HCT116 (cell line): Measurements from ENCODE around the gene RMDN2. TPM values are rescaled to one million over a fixed set of nuclear protein-coding genes. Genes with fewer than 3 reads are reported as not detected.

Source experiments
- ATAC-seq: fragments of 200-7000 bp; cut with Tn5 transposase; 2 replicates; pipeline ENCODE4 v1.9.1; 2020; ENCODE audit warnings: mild to moderate bottlenecking, moderate library complexity
- BruUV-seq: library from RNA; stranded (reverse); fragments of 400-500 nt; replicated peaks from 2 replicates; lab custom pipeline; 2021; lab: Mats Ljungman, UMichigan
- CTCF ChIA-PET: fragments of 300-600 bp; sonication (Branson Sonifier 250); formaldehyde crosslinking; loops from one replicate; lab custom pipeline; 2021; ENCODE audit warnings: antibody characterized with exemption; lab: Charles Lee
- POLR2A ChIA-PET: fragments of 300-600, 350-600 bp; sonication (Branson Sonifier 250); formaldehyde crosslinking; loops from one replicate; lab custom pipeline; 2021; ENCODE audit warnings: antibody characterized with exemption; lab: Charles Lee
- RAD21 ChIA-PET, 2 experiments: fragments of 300-600 bp; sonication (Branson Sonifier 250); formaldehyde crosslinking; loops; one replicate each; lab custom pipeline; 2023; ENCODE audit warnings: low total read pairs in 2 of 2; ENCODE audit not compliant: uncharacterized antibody in 2 of 2, unreplicated experiment in 2 of 2, low non-redundant PET in 1 of 2; lab: Charles Lee
- DNase-seq: peaks from one replicate; pipeline ENCODE4 v3.0.0-alpha.2; 2010; ENCODE audit warnings: low read depth, low spot score
- H2AFZ ChIP-seq: fragments of 200-600 bp; shearing (Covaris generic), sonication (generic); 2 replicates; pipeline ENCODE4 v1.6.1; 2017; ENCODE audit warnings: low read depth, mixed run types, mixed read lengths, antibody characterized with exemption, low read length; ENCODE audit not compliant: poor library complexity, severe bottlenecking
- H3K27ac ChIP-seq: 2 replicates; pipeline ENCODE4 v1.5.1; 2012; ENCODE audit warnings: low read depth, low read length
- H3K27me3 ChIP-seq: fragments of 200-600 bp; sonication (generic); 2 replicates; pipeline ENCODE4 v1.6.1; 2016; ENCODE audit warnings: mixed run types, low read length, mixed read lengths; ENCODE audit not compliant: insufficient read depth
- H3K36me3 ChIP-seq, 2 experiments: fragments of 200-500 bp in 1 of 2; fragments of 200-600 bp in 1 of 2; sonication (Bioruptor generic) in 1 of 2; sonication (generic) in 1 of 2; 2 replicates each; pipeline versions ENCODE4 v1.5.1 to v1.6.1; 2014 to 2016; ENCODE audit warnings: low read length in 2 of 2, inconsistent platforms in 1 of 2, mixed read lengths in 1 of 2, mixed run types in 1 of 2; ENCODE audit not compliant: insufficient read depth in 2 of 2, control insufficient read depth in 1 of 2
- H3K4me1 ChIP-seq, 2 experiments: fragments of 200-600 bp in 1 of 2; sonication (generic) in 1 of 2; 2 replicates each; pipeline versions ENCODE4 v1.5.1 to v1.6.1; 2012 to 2017; ENCODE audit warnings: low read length in 2 of 2, inconsistent platforms in 1 of 2, mild to moderate bottlenecking in 1 of 2, mixed read lengths in 1 of 2, mixed run types in 1 of 2, moderate library complexity in 1 of 2; ENCODE audit not compliant: insufficient read depth in 2 of 2, control insufficient read depth in 1 of 2
- H3K4me2 ChIP-seq: fragments of 200-600 bp; sonication (generic); 2 replicates; pipeline ENCODE4 v1.6.1; 2017; ENCODE audit warnings: mixed run types, low read length, mixed read lengths
- H3K4me3 ChIP-seq, 2 experiments: fragments of 200-600 bp in 1 of 2; sonication (generic) in 1 of 2; replicated peaks in 1 of 2; 2 replicates each; pipeline ENCODE4 v1.5.1; 2011 to 2016; ENCODE audit warnings: low read length in 2 of 2, control low read depth in 1 of 2, low read depth in 1 of 2, mild to moderate bottlenecking in 1 of 2, mixed read lengths in 1 of 2, mixed run types in 1 of 2
- H3K79me2 ChIP-seq: fragments of 200-600 bp; sonication (generic); 2 replicates; pipeline ENCODE4 v1.6.1; 2017; ENCODE audit warnings: mild to moderate bottlenecking, mixed run types, low read length, moderate library complexity, mixed read lengths; ENCODE audit not compliant: insufficient read depth
- H3K9ac ChIP-seq: fragments of 200-600 bp; sonication (generic); 2 replicates; pipeline ENCODE4 v1.6.1; 2016; ENCODE audit warnings: low read length, mixed read lengths
- H3K9me2 ChIP-seq: fragments of 200-600 bp; sonication (generic), shearing (Covaris generic); 2 replicates; pipeline ENCODE4 v1.6.1; 2017; ENCODE audit warnings: mixed run types, mild to moderate bottlenecking, moderate library complexity; ENCODE audit not compliant: insufficient read depth
- H3K9me3 ChIP-seq, 2 experiments: fragments of 200-500 bp in 1 of 2; fragments of 200-600 bp in 1 of 2; sonication (Bioruptor generic) in 1 of 2; sonication (generic) in 1 of 2; 2 replicates each; pipeline ENCODE4 v1.6.1; 2014 to 2017; ENCODE audit warnings: low read length in 2 of 2, mixed read lengths in 2 of 2, inconsistent platforms in 1 of 2, low read depth in 1 of 2, mild to moderate bottlenecking in 1 of 2, mixed run types in 1 of 2, moderate library complexity in 1 of 2; ENCODE audit not compliant: control insufficient read depth in 1 of 2, insufficient read depth in 1 of 2
- H4K20me1 ChIP-seq: fragments of 200-600 bp; sonication (generic), shearing (Covaris generic); 2 replicates; pipeline ENCODE4 v1.6.1; 2017; ENCODE audit warnings: mixed run types, mild to moderate bottlenecking, moderate library complexity; ENCODE audit not compliant: insufficient read depth
- CEBPB ChIP-seq: IDR thresholded peaks from 2 replicates; pipeline ENCODE4 v1.6.1; 2012; ENCODE audit warnings: low read depth
- EGR1 ChIP-seq: IDR thresholded peaks from 2 replicates; pipeline ENCODE4 v1.6.1; 2012; ENCODE audit warnings: low read depth
- ELF1 ChIP-seq: IDR thresholded peaks from 2 replicates; pipeline ENCODE4 v1.6.1; 2012; ENCODE audit warnings: low read depth, borderline replicate concordance
- FOSL1 ChIP-seq: IDR thresholded peaks from 2 replicates; pipeline ENCODE4 v1.6.1; 2012; ENCODE audit warnings: low read depth
- MAX ChIP-seq: IDR thresholded peaks from 2 replicates; pipeline ENCODE4 v1.6.1; 2012
- SIN3A ChIP-seq: IDR thresholded peaks from 2 replicates; pipeline ENCODE4 v1.6.1; 2012; ENCODE audit warnings: low read depth
- SP1 ChIP-seq: IDR thresholded peaks from 2 replicates; pipeline ENCODE4 v1.6.1; 2012; ENCODE audit warnings: low read depth
- SRF ChIP-seq: IDR thresholded peaks from 2 replicates; pipeline ENCODE4 v1.6.1; 2012; ENCODE audit warnings: low read depth
- TCF7L2 ChIP-seq: IDR thresholded peaks from 2 replicates; pipeline ENCODE4 v1.7.0; 2011; ENCODE audit warnings: borderline replicate concordance, inconsistent platforms; ENCODE audit not compliant: insufficient read depth, insufficient read length; ENCODE audit errors: extremely low read depth
- YY1 ChIP-seq: IDR thresholded peaks from 2 replicates; pipeline ENCODE4 v1.6.1; 2011; ENCODE audit warnings: low read length, low read depth, moderate library complexity, mild to moderate bottlenecking; ENCODE audit not compliant: insufficient replicate concordance; ENCODE audit errors: extremely low read depth
- ZFX ChIP-seq: fragments of 450-650 bp; IDR thresholded peaks from 2 replicates; pipeline ENCODE4 v1.6.1; 2017
- ZNF274 ChIP-seq: fragments of 200-500 bp; sonication (Bioruptor generic); IDR thresholded peaks from 2 replicates; pipeline ENCODE4 v1.6.1; 2014; ENCODE audit warnings: mild to moderate bottlenecking, low read depth, low read length, inconsistent platforms
- intact Hi-C: fragments of 100-400 bp; cut with micrococcal nuclease; formaldehyde crosslinking; loops from 2 replicates; pipeline ENCODE4 v1.10.0; 2022
- total RNA-seq: library from RNA; stranded (reverse); gene quantifications from one replicate; pipeline ENCODE4 v1.2.1, GENCODE V29; 2021; ENCODE audit not compliant: unreplicated experiment
- TF ChIP-seq, protein P1 (sequence below): IDR thresholded peaks from 2 replicates; pipeline ENCODE4 v1.6.1; 2012
- TF ChIP-seq, protein P2 (sequence below): IDR thresholded peaks from 2 replicates; pipeline ENCODE4 v1.6.1; 2012; ENCODE audit warnings: low read depth
- TF ChIP-seq, protein P3 (sequence below), 3 experiments: fragments of 200-600 bp in 1 of 3; sonication (generic) in 1 of 3; IDR thresholded peaks in 2 of 3; conservative IDR thresholded peaks in 1 of 3; 2 replicates each; pipeline ENCODE4 v1.5.1; 2012 to 2017; ENCODE audit warnings: low read depth in 2 of 3, low read length in 2 of 3, antibody characterized with exemption in 1 of 3, borderline replicate concordance in 1 of 3, control low read depth in 1 of 3, mild to moderate bottlenecking in 1 of 3, mixed read lengths in 1 of 3, mixed run types in 1 of 3, moderate library complexity in 1 of 3; ENCODE audit not compliant: insufficient read depth in 1 of 3

RMDN2 gene
- total RNA-seq, 1 experiment from 2014 or later = 4.5 TPM

- Histone ChIP-seq H3K27ac (no peak overlapping the region), H3K36me3 (no peaks in the 10 kb centered on the region), H4K20me1 (no peaks in the 10 kb centered on the region), H3K79me2 (no peaks in the 10 kb centered on the region), H3K9me3 (no peaks in the 10 kb centered on the region), H2AFZ (no peak overlapping the region), H3K4me3 (no peak overlapping the region), H3K9me2 (no peaks in the 10 kb centered on the region), H3K27me3 (no peaks in the 10 kb centered on the region), H3K4me1 (no peaks in the 10 kb centered on the region), H3K9ac (no peak overlapping the region), H3K4me2 (no peak overlapping the region)
- ChIA-PET POLR2A (no interaction called here), RAD21 (no interaction called here), CTCF (interaction anchor here (1.7 kb wide), 1 partner anchor 8 kb away, joined by 6 read pairs; no protein-coding TSS in a partner anchor)
- intact Hi-C loops = no loop called here
- no TSS peak for BruUV-seq
- TF ChIP-seq YY1 = no peak
- TF ChIP-seq, protein P1, sequence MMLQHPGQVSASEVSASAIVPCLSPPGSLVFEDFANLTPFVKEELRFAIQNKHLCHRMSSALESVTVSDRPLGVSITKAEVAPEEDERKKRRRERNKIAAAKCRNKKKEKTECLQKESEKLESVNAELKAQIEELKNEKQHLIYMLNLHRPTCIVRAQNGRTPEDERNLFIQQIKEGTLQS = no peak
- TF ChIP-seq ELF1 = no peak
- TF ChIP-seq ZFX = no peak
- no peak for TF ChIP-seq CEBPB
- TF ChIP-seq EGR1 = no peak
- TF ChIP-seq SIN3A = no peak
- no peak for TF ChIP-seq ZNF274
- no peak for TF ChIP-seq SP1
- no peak for TF ChIP-seq MAX
- TF ChIP-seq, protein P2, sequence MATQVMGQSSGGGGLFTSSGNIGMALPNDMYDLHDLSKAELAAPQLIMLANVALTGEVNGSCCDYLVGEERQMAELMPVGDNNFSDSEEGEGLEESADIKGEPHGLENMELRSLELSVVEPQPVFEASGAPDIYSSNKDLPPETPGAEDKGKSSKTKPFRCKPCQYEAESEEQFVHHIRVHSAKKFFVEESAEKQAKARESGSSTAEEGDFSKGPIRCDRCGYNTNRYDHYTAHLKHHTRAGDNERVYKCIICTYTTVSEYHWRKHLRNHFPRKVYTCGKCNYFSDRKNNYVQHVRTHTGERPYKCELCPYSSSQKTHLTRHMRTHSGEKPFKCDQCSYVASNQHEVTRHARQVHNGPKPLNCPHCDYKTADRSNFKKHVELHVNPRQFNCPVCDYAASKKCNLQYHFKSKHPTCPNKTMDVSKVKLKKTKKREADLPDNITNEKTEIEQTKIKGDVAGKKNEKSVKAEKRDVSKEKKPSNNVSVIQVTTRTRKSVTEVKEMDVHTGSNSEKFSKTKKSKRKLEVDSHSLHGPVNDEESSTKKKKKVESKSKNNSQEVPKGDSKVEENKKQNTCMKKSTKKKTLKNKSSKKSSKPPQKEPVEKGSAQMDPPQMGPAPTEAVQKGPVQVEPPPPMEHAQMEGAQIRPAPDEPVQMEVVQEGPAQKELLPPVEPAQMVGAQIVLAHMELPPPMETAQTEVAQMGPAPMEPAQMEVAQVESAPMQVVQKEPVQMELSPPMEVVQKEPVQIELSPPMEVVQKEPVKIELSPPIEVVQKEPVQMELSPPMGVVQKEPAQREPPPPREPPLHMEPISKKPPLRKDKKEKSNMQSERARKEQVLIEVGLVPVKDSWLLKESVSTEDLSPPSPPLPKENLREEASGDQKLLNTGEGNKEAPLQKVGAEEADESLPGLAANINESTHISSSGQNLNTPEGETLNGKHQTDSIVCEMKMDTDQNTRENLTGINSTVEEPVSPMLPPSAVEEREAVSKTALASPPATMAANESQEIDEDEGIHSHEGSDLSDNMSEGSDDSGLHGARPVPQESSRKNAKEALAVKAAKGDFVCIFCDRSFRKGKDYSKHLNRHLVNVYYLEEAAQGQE = no peak
- TF ChIP-seq FOSL1 = no peak
- no peak for TF ChIP-seq TCF7L2
- TF ChIP-seq SRF = no peak
- TF ChIP-seq, protein P3, sequence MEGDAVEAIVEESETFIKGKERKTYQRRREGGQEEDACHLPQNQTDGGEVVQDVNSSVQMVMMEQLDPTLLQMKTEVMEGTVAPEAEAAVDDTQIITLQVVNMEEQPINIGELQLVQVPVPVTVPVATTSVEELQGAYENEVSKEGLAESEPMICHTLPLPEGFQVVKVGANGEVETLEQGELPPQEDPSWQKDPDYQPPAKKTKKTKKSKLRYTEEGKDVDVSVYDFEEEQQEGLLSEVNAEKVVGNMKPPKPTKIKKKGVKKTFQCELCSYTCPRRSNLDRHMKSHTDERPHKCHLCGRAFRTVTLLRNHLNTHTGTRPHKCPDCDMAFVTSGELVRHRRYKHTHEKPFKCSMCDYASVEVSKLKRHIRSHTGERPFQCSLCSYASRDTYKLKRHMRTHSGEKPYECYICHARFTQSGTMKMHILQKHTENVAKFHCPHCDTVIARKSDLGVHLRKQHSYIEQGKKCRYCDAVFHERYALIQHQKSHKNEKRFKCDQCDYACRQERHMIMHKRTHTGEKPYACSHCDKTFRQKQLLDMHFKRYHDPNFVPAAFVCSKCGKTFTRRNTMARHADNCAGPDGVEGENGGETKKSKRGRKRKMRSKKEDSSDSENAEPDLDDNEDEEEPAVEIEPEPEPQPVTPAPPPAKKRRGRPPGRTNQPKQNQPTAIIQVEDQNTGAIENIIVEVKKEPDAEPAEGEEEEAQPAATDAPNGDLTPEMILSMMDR (IDR thresholded peaks at IDR 0.05 in 2 of 3, conservative IDR thresholded peaks at IDR 0.05 in 1 of 3; ENCODE audit: borderline replicate concordance in 1 of 3, insufficient read depth in 1 of 3, low read depth in 2 of 3, low read length in 2 of 3) = no peak
- DNase-seq (no peak), ATAC-seq (no peak)
These were observed 39.6 kb upstream of the RMDN2 start for GRCh38 chr2:37885329-37885993.
